SK-N-SH (cell line): ENCODE results near the gene BTBD9. TPM values are rescaled to one million over a fixed set of nuclear protein-coding genes. Genes with fewer than 3 reads are reported as not detected.

ENCODE experiments used
- CTCF ChIA-PET: fragments of 300-600, 350-600 bp; formaldehyde crosslinking; extraction: SDS; loops from one replicate; lab custom pipeline; 2021; lab: Yijun Ruan, JAX
- POLR2A ChIA-PET: fragments of 350-600 bp; sonication (Branson Sonifier 250); formaldehyde crosslinking; extraction: SDS; loops from one replicate; lab custom pipeline; 2020; ENCODE audit warnings: antibody characterized with exemption, inconsistent platforms; lab: Yijun Ruan, JAX
- DNase-seq: peaks from one replicate; pipeline ENCODE4 v3.0.0; 2012
- H2AFZ ChIP-seq: fragments of 200-600 bp; sonication (generic); 2 replicates; pipeline ENCODE4 v1.8.1; 2016; ENCODE audit warnings: antibody characterized with exemption, mild to moderate bottlenecking, low read depth
- H3F3A ChIP-seq: fragments of 200-600 bp; sonication (generic); replicated peaks from 2 replicates; pipeline ENCODE3; 2016; ENCODE audit warnings: antibody characterized with exemption, mild to moderate bottlenecking; ENCODE audit not compliant: insufficient read depth
- H3K27ac ChIP-seq, 2 experiments: fragments of 200-500 bp in 1 of 2; fragments of 200-600 bp in 1 of 2; sonication (Bioruptor generic) in 1 of 2; sonication (generic), shearing (Covaris generic) in 1 of 2; 2 replicates each; pipeline versions ENCODE4 v1.5.1 to v1.6.1; 2014 to 2016; ENCODE audit warnings: low read depth in 2 of 2, inconsistent platforms in 1 of 2, low read length in 1 of 2, mild to moderate bottlenecking in 1 of 2, mixed read lengths in 1 of 2
- H3K27me3 ChIP-seq: fragments of 200-600 bp; sonication (generic), shearing (Covaris generic); 2 replicates; pipeline ENCODE4 v1.6.1; 2016; ENCODE audit warnings: mixed run types; ENCODE audit not compliant: insufficient read depth
- H3K36me3 ChIP-seq, 2 experiments: fragments of 200-500 bp in 1 of 2; fragments of 200-600 bp in 1 of 2; sonication (Bioruptor generic) in 1 of 2; sonication (generic) in 1 of 2; replicated peaks in 1 of 2; 2 replicates each; pipeline versions ENCODE3 to v1.5.1; 2014 to 2016; ENCODE audit warnings: low read length in 1 of 2, mild to moderate bottlenecking in 1 of 2; ENCODE audit not compliant: insufficient read depth in 2 of 2, control insufficient read depth in 1 of 2
- H3K4me1 ChIP-seq, 2 experiments: fragments of 200-500 bp in 1 of 2; fragments of 200-600 bp in 1 of 2; sonication (Bioruptor generic) in 1 of 2; sonication (generic), shearing (Covaris generic) in 1 of 2; 2 replicates each; pipeline versions ENCODE4 v1.5.1 to v1.6.1; 2014 to 2016; ENCODE audit warnings: low read depth in 1 of 2, low read length in 1 of 2, mixed run types in 1 of 2; ENCODE audit not compliant: insufficient read depth in 2 of 2, control insufficient read depth in 1 of 2
- H3K4me2 ChIP-seq: fragments of 200-600 bp; sonication (generic), shearing (Covaris generic); 2 replicates; pipeline ENCODE4 v1.6.1; 2017; ENCODE audit warnings: mixed run types
- H3K4me3 ChIP-seq, 2 experiments: fragments of 200-500 bp in 1 of 2; fragments of 200-600 bp in 1 of 2; sonication (Bioruptor generic) in 1 of 2; sonication (generic), shearing (Covaris generic) in 1 of 2; 2 replicates each; pipeline versions ENCODE4 v1.5.1 to v1.8.1; 2014 to 2016; ENCODE audit warnings: low read depth in 2 of 2, inconsistent platforms in 1 of 2, low read length in 1 of 2, mild to moderate bottlenecking in 1 of 2, mixed read lengths in 1 of 2, moderate library complexity in 1 of 2
- H3K79me2 ChIP-seq: fragments of 200-600 bp; sonication (generic); 2 replicates; pipeline ENCODE4 v1.8.1; 2017; ENCODE audit warnings: mild to moderate bottlenecking; ENCODE audit not compliant: insufficient read depth
- H3K9ac ChIP-seq: fragments of 200-600 bp; sonication (generic); 2 replicates; pipeline ENCODE4 v1.6.1; 2017; ENCODE audit warnings: mixed run types
- H3K9me2 ChIP-seq: fragments of 200-600 bp; sonication (generic); 2 replicates; pipeline ENCODE4 v1.6.1; 2017; ENCODE audit warnings: mixed run types
- H3K9me3 ChIP-seq: fragments of 200-600 bp; sonication (generic); 2 replicates; pipeline ENCODE4 v1.6.1; 2017; ENCODE audit warnings: mixed run types, mild to moderate bottlenecking, moderate library complexity
- H4K20me1 ChIP-seq: fragments of 200-600 bp; sonication (generic); 2 replicates; pipeline ENCODE4 v1.6.1; 2017; ENCODE audit warnings: mild to moderate bottlenecking, mixed run types; ENCODE audit not compliant: insufficient read depth
- CHD2 ChIP-seq: fragments of 150-350 bp; IDR thresholded peaks from 2 replicates; pipeline ENCODE4 v1.6.1; 2018; ENCODE audit warnings: low read length; ENCODE audit not compliant: partially characterized antibody
- EZH2phosphoT487 ChIP-seq: fragments of 200-600 bp; sonication (generic); IDR thresholded peaks from 2 replicates; pipeline ENCODE4 v1.6.1; 2017; ENCODE audit warnings: low read depth, mixed run types, mild to moderate bottlenecking, antibody characterized with exemption, moderate library complexity, borderline replicate concordance
- MEF2A ChIP-seq: IDR thresholded peaks from 2 replicates; pipeline ENCODE4 v1.4.0; 2012; ENCODE audit warnings: low read depth, borderline replicate concordance
- NFIC ChIP-seq: IDR thresholded peaks from 2 replicates; pipeline ENCODE4 v1.4.0; 2012; ENCODE audit warnings: borderline replicate concordance
- TCF12 ChIP-seq: IDR thresholded peaks from 2 replicates; pipeline ENCODE4 v1.4.0; 2012
- YY1 ChIP-seq: IDR thresholded peaks from 2 replicates; pipeline ENCODE4 v1.4.0; 2012; ENCODE audit warnings: low read depth, mild to moderate bottlenecking
- WGBS: methylation state at CpG from one replicate; pipeline ENCODE4 v1.1.6; 2017; ENCODE audit warnings: low lambda C conversion rate; 5-methylcytosine and 5-hydroxymethylcytosine counted together
- polyA plus RNA-seq, 3 experiments: library from polyadenylated mRNA; depleted of rRNA; stranded (reverse); fragments of >200 nt; gene quantifications; 2 replicates each; pipeline ENCODE4 v1.2.3, GENCODE V29; 2012
- TF ChIP-seq, protein P1 (sequence below): IDR thresholded peaks from 2 replicates; pipeline ENCODE4 v1.4.0; 2012; ENCODE audit warnings: low read depth
- TF ChIP-seq, protein P2 (sequence below): IDR thresholded peaks from 2 replicates; pipeline ENCODE4 v1.4.0; 2012; ENCODE audit warnings: low read depth, borderline replicate concordance
- TF ChIP-seq, protein P3 (sequence below): IDR thresholded peaks from 2 replicates; pipeline ENCODE4 v1.6.1; 2012; ENCODE audit warnings: mild to moderate bottlenecking, low read depth, low read length, moderate library complexity
- TF ChIP-seq, protein P4 (sequence below): fragments of 150-350 bp; IDR thresholded peaks from 2 replicates; pipeline ENCODE4 v1.6.1; 2016; ENCODE audit warnings: mild to moderate bottlenecking, low read depth, low read length

Gene BTBD9
- polyA plus RNA-seq, 1 of the 3 experiments (the other 2 are of a cell fraction): 2.2 TPM

DNA sequence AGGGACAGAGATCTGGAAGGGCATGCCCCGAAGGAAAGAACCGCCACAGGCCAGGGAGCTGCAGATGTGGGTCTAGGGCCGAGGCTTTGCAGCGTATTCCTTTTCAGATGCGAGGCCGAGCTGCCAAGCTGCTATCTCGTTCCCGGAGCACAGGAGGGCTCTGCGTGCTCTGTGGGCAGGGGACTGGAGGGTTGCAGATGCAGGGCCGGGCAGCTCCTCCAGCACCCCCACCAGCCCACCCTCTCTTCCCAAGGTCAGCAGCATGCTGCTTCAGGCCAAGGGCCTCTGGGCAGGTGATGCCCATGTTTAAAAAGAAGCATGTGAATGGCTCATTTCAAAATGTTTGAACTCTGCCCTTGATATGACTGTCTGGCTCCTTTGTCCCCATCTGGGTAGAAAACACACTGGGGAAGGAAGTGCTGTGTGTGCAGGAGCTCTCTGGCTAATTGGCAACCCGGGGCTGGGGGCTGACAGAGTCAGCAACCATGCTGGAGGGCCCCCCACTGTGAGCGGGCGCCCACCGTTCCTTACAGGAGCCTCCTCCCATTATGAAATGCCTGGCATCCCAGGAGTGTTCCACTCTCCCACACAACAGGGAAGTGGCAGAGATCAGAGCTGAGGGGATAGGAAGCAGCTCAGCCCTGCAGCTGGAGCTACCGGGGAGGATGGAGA is 466.9 kb downstream of the BTBD9 start:
- Histone ChIP-seq H3F3A (no peaks in the 10 kb centered on the region), H3K4me1 (peaks cover 0 to 42% of the 10 kb centered on the region in 2 experiments; a peak in 1 of 4 replicates), H3K27me3 (no peaks in the 10 kb centered on the region), H3K9ac (no peak overlapping the region), H3K4me3 (no peak overlapping the region), H3K27ac (no peak overlapping the region), H2AFZ (no peak overlapping the region), H3K9me3 (no peaks in the 10 kb centered on the region), H3K9me2 (no peaks in the 10 kb centered on the region), H3K36me3 (peaks cover 0 to 5% of the 10 kb centered on the region in 2 experiments), H3K79me2 (no peaks in the 10 kb centered on the region), H4K20me1 (no peaks in the 10 kb centered on the region), H3K4me2 (no peak overlapping the region)
- WGBS: 84% methylated on average over 7 of the region's 15 CpGs
- CTCF ChIA-PET: interaction anchor here (1.1 kb wide), 1 partner anchor 321 kb away, joined by 3 read pairs; no protein-coding TSS in a partner anchor
- no peak for TF ChIP-seq EZH2phosphoT487
- TF ChIP-seq CHD2: no peak
- TF ChIP-seq, protein P1, sequence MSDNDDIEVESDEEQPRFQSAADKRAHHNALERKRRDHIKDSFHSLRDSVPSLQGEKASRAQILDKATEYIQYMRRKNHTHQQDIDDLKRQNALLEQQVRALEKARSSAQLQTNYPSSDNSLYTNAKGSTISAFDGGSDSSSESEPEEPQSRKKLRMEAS: no peak
- no peak for TF ChIP-seq NFIC
- no peak for TF ChIP-seq YY1
- no peak for TF ChIP-seq MEF2A
- TF ChIP-seq, protein P2, sequence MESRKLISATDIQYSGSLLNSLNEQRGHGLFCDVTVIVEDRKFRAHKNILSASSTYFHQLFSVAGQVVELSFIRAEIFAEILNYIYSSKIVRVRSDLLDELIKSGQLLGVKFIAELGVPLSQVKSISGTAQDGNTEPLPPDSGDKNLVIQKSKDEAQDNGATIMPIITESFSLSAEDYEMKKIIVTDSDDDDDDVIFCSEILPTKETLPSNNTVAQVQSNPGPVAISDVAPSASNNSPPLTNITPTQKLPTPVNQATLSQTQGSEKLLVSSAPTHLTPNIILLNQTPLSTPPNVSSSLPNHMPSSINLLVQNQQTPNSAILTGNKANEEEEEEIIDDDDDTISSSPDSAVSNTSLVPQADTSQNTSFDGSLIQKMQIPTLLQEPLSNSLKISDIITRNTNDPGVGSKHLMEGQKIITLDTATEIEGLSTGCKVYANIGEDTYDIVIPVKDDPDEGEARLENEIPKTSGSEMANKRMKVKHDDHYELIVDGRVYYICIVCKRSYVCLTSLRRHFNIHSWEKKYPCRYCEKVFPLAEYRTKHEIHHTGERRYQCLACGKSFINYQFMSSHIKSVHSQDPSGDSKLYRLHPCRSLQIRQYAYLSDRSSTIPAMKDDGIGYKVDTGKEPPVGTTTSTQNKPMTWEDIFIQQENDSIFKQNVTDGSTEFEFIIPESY: no peak
- TF ChIP-seq TCF12: no peak
- POLR2A ChIA-PET: no interaction called here
- DNase-seq: no peak

DNA sequence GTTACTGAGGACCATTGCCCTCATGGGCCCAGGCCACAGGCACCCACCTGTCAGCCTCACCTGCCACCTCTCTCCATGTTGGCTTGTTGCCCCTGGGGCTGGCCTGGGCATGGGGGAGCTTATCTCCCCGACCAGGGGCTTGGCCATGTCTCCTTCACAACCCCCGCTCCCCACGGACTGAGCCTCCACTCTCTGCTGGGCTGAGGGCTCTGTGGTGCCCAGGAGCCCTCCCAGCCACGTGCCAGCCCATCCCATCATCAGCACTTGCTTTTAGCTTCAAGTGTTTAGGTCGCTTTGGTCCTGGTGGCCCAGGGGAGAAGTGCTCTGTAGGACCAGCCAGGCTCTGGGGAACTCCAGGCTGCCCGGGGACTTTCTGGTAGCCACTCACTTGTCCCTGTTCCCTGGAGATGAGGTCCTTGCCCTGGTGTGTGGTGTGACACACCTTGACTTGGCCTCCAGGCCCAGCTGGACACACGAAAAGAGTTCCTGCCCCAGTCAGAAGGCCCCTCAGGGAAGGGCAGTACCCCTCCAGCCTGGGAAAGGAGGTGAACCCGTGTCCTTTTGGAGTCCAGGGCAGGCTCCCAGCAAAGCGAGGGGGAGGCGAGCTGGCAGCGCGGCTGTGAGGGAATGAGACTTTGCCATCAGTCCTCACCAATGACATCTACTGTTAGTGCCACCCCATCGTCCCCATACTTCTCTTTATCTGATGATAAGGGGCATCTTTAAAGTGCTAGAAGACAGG is 467.6 kb downstream of the BTBD9 start:
- ChIA-PET CTCF (interaction anchor here (0.5 to 1.1 kb wide), 2 partner anchors 322 to 398 kb away, joined by 3 read pairs; no protein-coding TSS in a partner anchor), POLR2A (no interaction called here)
- TF ChIP-seq, protein P3, sequence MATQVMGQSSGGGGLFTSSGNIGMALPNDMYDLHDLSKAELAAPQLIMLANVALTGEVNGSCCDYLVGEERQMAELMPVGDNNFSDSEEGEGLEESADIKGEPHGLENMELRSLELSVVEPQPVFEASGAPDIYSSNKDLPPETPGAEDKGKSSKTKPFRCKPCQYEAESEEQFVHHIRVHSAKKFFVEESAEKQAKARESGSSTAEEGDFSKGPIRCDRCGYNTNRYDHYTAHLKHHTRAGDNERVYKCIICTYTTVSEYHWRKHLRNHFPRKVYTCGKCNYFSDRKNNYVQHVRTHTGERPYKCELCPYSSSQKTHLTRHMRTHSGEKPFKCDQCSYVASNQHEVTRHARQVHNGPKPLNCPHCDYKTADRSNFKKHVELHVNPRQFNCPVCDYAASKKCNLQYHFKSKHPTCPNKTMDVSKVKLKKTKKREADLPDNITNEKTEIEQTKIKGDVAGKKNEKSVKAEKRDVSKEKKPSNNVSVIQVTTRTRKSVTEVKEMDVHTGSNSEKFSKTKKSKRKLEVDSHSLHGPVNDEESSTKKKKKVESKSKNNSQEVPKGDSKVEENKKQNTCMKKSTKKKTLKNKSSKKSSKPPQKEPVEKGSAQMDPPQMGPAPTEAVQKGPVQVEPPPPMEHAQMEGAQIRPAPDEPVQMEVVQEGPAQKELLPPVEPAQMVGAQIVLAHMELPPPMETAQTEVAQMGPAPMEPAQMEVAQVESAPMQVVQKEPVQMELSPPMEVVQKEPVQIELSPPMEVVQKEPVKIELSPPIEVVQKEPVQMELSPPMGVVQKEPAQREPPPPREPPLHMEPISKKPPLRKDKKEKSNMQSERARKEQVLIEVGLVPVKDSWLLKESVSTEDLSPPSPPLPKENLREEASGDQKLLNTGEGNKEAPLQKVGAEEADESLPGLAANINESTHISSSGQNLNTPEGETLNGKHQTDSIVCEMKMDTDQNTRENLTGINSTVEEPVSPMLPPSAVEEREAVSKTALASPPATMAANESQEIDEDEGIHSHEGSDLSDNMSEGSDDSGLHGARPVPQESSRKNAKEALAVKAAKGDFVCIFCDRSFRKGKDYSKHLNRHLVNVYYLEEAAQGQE: no peak
- TF ChIP-seq, protein P4, sequence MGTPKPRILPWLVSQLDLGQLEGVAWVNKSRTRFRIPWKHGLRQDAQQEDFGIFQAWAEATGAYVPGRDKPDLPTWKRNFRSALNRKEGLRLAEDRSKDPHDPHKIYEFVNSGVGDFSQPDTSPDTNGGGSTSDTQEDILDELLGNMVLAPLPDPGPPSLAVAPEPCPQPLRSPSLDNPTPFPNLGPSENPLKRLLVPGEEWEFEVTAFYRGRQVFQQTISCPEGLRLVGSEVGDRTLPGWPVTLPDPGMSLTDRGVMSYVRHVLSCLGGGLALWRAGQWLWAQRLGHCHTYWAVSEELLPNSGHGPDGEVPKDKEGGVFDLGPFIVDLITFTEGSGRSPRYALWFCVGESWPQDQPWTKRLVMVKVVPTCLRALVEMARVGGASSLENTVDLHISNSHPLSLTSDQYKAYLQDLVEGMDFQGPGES: no peak
- no peak for TF ChIP-seq YY1
- TF ChIP-seq, protein P2: no peak
- Histone ChIP-seq H3K9me2 (no peaks in the 10 kb centered on the region), H3K4me3 (no peak overlapping the region), H3K9me3 (no peaks in the 10 kb centered on the region), H3K27ac (no peak overlapping the region), H3K9ac (no peak overlapping the region), H3K79me2 (no peaks in the 10 kb centered on the region), H3K36me3 (peaks cover 0 to 5% of the 10 kb centered on the region in 2 experiments), H2AFZ (no peak overlapping the region), H3K4me2 (no peak overlapping the region), H3K4me1 (peaks cover 0 to 40% of the 10 kb centered on the region in 2 experiments; a peak in 1 of 4 replicates), H4K20me1 (no peaks in the 10 kb centered on the region), H3F3A (no peaks in the 10 kb centered on the region), H3K27me3 (no peaks in the 10 kb centered on the region)
- no peak for DNase-seq
- WGBS: 92% methylated on average over 9 of the region's 13 CpGs
